GM15510 (cell line): ENCODE results near the gene DCAF8L2.

Experiments
- POLR2A ChIP-seq: IDR thresholded peaks from 3 replicates; pipeline ENCODE4 v1.6.1; 2011; ENCODE audit warnings: borderline replicate concordance; ENCODE audit not compliant: insufficient read length; ENCODE audit errors: extremely low read depth

The DCAF8L2 gene

GRCh38 chrX:27590044-27590443 is at the start of gene DCAF8L2:
DCAF8L2 (plus strand) TSS chrX:27590344; CDS start chrX:27746896, 156,552 bp downstream.
- no peak for TF ChIP-seq POLR2A

GRCh38 chrX:27548624-27549023 is 41.5 kb upstream of the DCAF8L2 start:
- TF ChIP-seq POLR2A = no peak

- no peak for TF ChIP-seq POLR2A
Observed at GRCh38 chrX:27549688-27550087, 40.5 kb upstream of the DCAF8L2 start.

- no peak for TF ChIP-seq POLR2A
Observed at GRCh38 chrX:27555514-27555913, 34.6 kb upstream of the DCAF8L2 start.

GRCh38 chrX:27565992-27566391 is 24.2 kb upstream of the DCAF8L2 start:
- no peak for TF ChIP-seq POLR2A

GRCh38 chrX:27571164-27571563 is 19.0 kb upstream of the DCAF8L2 start:
- TF ChIP-seq POLR2A = no peak

- TF ChIP-seq POLR2A = no peak
Observed at GRCh38 chrX:27575565-27575964, 14.6 kb upstream of the DCAF8L2 start.

- no peak for TF ChIP-seq POLR2A
Observed at GRCh38 chrX:27583976-27584375, 6.2 kb upstream of the DCAF8L2 start.

- TF ChIP-seq POLR2A = no peak
Observed at GRCh38 chrX:27591938-27592337, 1.8 kb downstream of the DCAF8L2 start.

- no peak for TF ChIP-seq POLR2A
Observed at GRCh38 chrX:27597508-27597907, 7.4 kb downstream of the DCAF8L2 start.

GRCh38 chrX:27598312-27598711 is 8.2 kb downstream of the DCAF8L2 start:
- TF ChIP-seq POLR2A = no peak

- TF ChIP-seq POLR2A = no peak
Observed at GRCh38 chrX:27599928-27600327, 9.8 kb downstream of the DCAF8L2 start.

GRCh38 chrX:27600686-27601085 is 10.5 kb downstream of the DCAF8L2 start:
- no peak for TF ChIP-seq POLR2A

- no peak for TF ChIP-seq POLR2A
Observed at GRCh38 chrX:27608671-27609070, 18.5 kb downstream of the DCAF8L2 start.

- no peak for TF ChIP-seq POLR2A
Observed at GRCh38 chrX:27619459-27619858, 29.3 kb downstream of the DCAF8L2 start.

- no peak for TF ChIP-seq POLR2A
Observed at GRCh38 chrX:27619975-27620374, 29.8 kb downstream of the DCAF8L2 start.

- no peak for TF ChIP-seq POLR2A
Observed at GRCh38 chrX:27622883-27623282, 32.7 kb downstream of the DCAF8L2 start.
